Inferior parietal cortex (tissue), 1 donor: ENCODE measurements around the gene IL17C.

Experiments used
- DNase-seq: peaks from one replicate; pipeline ENCODE4 v3.0.0-alpha.2; 2016; ENCODE audit errors: extremely low spot score

IL17C gene

GRCh38 chr16:88645455-88645854, 7.1 kb downstream of the IL17C start:
- DNase-seq: no peak

GRCh38 chr16:88645941-88646340, 7.6 kb downstream of the IL17C start:
- no peak for DNase-seq

- DNase-seq: no peak
Observed at GRCh38 chr16:88646345-88647034, 8.1 kb downstream of the IL17C start.

GRCh38 chr16:88647178-88648070, 9.1 kb downstream of the IL17C start:
- DNase-seq: no peak

- DNase-seq: no peak
Observed at GRCh38 chr16:88649195-88649923, 11.0 kb downstream of the IL17C start.

- DNase-seq: no peak
Observed at GRCh38 chr16:88649924-88650748, 11.8 kb downstream of the IL17C start.

- no peak for DNase-seq
Observed at GRCh38 chr16:88650749-88651275, 12.4 kb downstream of the IL17C start, which contains the start of gene CYBA. TSS of gene CYBA (minus strand) at chr16:88651053. CDS start at chr16:88651013, 40 bp downstream.

- DNase-seq: no peak
Observed at GRCh38 chr16:88651276-88651988, 13.1 kb downstream of the IL17C start.

- DNase-seq: no peak
Observed at GRCh38 chr16:88651989-88652761, 13.8 kb downstream of the IL17C start.

- DNase-seq: no peak
Observed at GRCh38 chr16:88652762-88653063, 14.3 kb downstream of the IL17C start.

- DNase-seq: no peak
Observed at GRCh38 chr16:88653101-88653500, 14.7 kb downstream of the IL17C start.

- no peak for DNase-seq
Observed at GRCh38 chr16:88653596-88654362, 15.4 kb downstream of the IL17C start.

- DNase-seq: no peak
Observed at GRCh38 chr16:88654363-88655052, 16.1 kb downstream of the IL17C start.

GRCh38 chr16:88655053-88655732, 16.8 kb downstream of the IL17C start:
- no peak for DNase-seq

- DNase-seq: no peak
Observed at GRCh38 chr16:88655733-88656281, 17.4 kb downstream of the IL17C start.

GRCh38 chr16:88656291-88656980, 18.1 kb downstream of the IL17C start:
- DNase-seq: no peak

GRCh38 chr16:88657371-88657770, 19.0 kb downstream of the IL17C start:
- DNase-seq: no peak
